Liver (tissue), 9 donors: ENCODE data around the gene TARBP1. TPM values are rescaled to one million over a fixed set of nuclear protein-coding genes. Genes with fewer than 3 reads are reported as not detected.

ENCODE experiments used
- DNase-seq: peaks from one replicate; pipeline ENCODE4 v3.0.0-alpha.2; 2017; ENCODE audit warnings: low spot score
- H3K27ac ChIP-seq, 2 donors: one replicate each; pipeline ENCODE4 v1.7.0; 2013; ENCODE audit warnings: inconsistent platforms in 2 of 2, low read length in 2 of 2, control low read depth in 1 of 2, low read depth in 1 of 2, mild to moderate bottlenecking in 1 of 2
- H3K27me3 ChIP-seq, 4 donors: one replicate each; pipeline versions ENCODE4 v1.6.1 to v1.7.0; 2013; ENCODE audit warnings: low read length in 3 of 4, inconsistent platforms in 1 of 4, mild to moderate bottlenecking in 1 of 4, moderate library complexity in 1 of 4; ENCODE audit not compliant: control insufficient read depth in 4 of 4, insufficient read depth in 4 of 4
- H3K36me3 ChIP-seq, 4 donors: one replicate each; pipeline versions ENCODE4 v1.6.1 to v1.7.0; 2013; ENCODE audit warnings: low read length in 3 of 4, mild to moderate bottlenecking in 3 of 4, low read depth in 1 of 4, moderate library complexity in 1 of 4; ENCODE audit not compliant: control insufficient read depth in 4 of 4, insufficient read depth in 3 of 4
- H3K4me1 ChIP-seq, 4 donors: one replicate each; pipeline versions ENCODE4 v1.6.1 to v1.7.0; 2013; ENCODE audit warnings: low read length in 3 of 4, mild to moderate bottlenecking in 3 of 4, moderate library complexity in 1 of 4; ENCODE audit not compliant: control insufficient read depth in 4 of 4, insufficient read depth in 4 of 4
- H3K4me3 ChIP-seq, 3 donors: one replicate each; pipeline versions ENCODE4 v1.6.1 to v1.7.0; 2013; ENCODE audit warnings: low read length in 3 of 3, control low read depth in 1 of 3, low read depth in 1 of 3, mild to moderate bottlenecking in 1 of 3
- H3K9ac ChIP-seq, 2 donors: one replicate each; pipeline ENCODE4 v1.7.0; 2013; ENCODE audit warnings: low read length in 2 of 2, mild to moderate bottlenecking in 2 of 2, moderate library complexity in 2 of 2, control low read depth in 1 of 2, low read depth in 1 of 2
- H3K9me3 ChIP-seq, 4 donors: one replicate each; pipeline versions ENCODE4 v1.6.1 to v1.7.0; 2013; ENCODE audit warnings: low read length in 3 of 4; ENCODE audit not compliant: control insufficient read depth in 4 of 4
- ATF3 ChIP-seq: IDR thresholded peaks from 2 replicates; pipeline ENCODE4 v1.6.1; 2016; ENCODE audit warnings: antibody characterized with exemption
- CTCF ChIP-seq: fragments of 150-350 bp; IDR thresholded peaks from 2 replicates; pipeline ENCODE4 v1.5.1; 2017; ENCODE audit warnings: improper control_type of control experiment, low read depth, low read length; ENCODE audit not compliant: missing input control
- EGR1 ChIP-seq, 2 donors: IDR thresholded peaks; 2 replicates each; pipeline ENCODE4 v1.6.1; 2016 to 2018; ENCODE audit warnings: antibody characterized with exemption in 2 of 2, low read depth in 2 of 2
- FOXA1 ChIP-seq: IDR thresholded peaks from 2 replicates; pipeline ENCODE4 v1.6.1; 2016; ENCODE audit warnings: antibody characterized with exemption
- FOXA2 ChIP-seq: IDR thresholded peaks from 2 replicates; pipeline ENCODE4 v1.6.1; 2016; ENCODE audit warnings: antibody characterized with exemption
- HNF4A ChIP-seq, 2 donors: conservative IDR thresholded peaks; 2 replicates each; pipeline ENCODE4 v1.6.1; 2016; ENCODE audit warnings: antibody characterized with exemption in 2 of 2, mild to moderate bottlenecking in 2 of 2
- HNF4G ChIP-seq: IDR thresholded peaks from 2 replicates; pipeline ENCODE4 v1.6.1; 2016; ENCODE audit warnings: antibody characterized with exemption
- JUND ChIP-seq, 2 donors: IDR thresholded peaks; 2 replicates each; pipeline ENCODE4 v1.6.1; 2016; ENCODE audit warnings: antibody characterized with exemption in 2 of 2
- MAX ChIP-seq: IDR thresholded peaks from 2 replicates; pipeline ENCODE4 v1.6.1; 2016; ENCODE audit warnings: antibody characterized with exemption
- NR2F2 ChIP-seq: IDR thresholded peaks from 2 replicates; pipeline ENCODE4 v1.6.1; 2016; ENCODE audit warnings: antibody characterized with exemption
- RAD21 ChIP-seq, 2 donors: IDR thresholded peaks; 2 replicates each; pipeline ENCODE4 v1.6.1; 2016; ENCODE audit warnings: antibody characterized with exemption in 2 of 2, mild to moderate bottlenecking in 2 of 2
- REST ChIP-seq: IDR thresholded peaks from 2 replicates; pipeline ENCODE4 v1.6.1; 2016; ENCODE audit warnings: antibody characterized with exemption, mild to moderate bottlenecking
- RXRA ChIP-seq, 2 donors: IDR thresholded peaks; 2 replicates each; pipeline ENCODE4 v1.6.1; 2017 to 2018; ENCODE audit warnings: antibody characterized with exemption in 2 of 2, mild to moderate bottlenecking in 1 of 2
- SP1 ChIP-seq: IDR thresholded peaks from 2 replicates; pipeline ENCODE4 v1.6.1; 2018; ENCODE audit warnings: antibody characterized with exemption, mild to moderate bottlenecking
- YY1 ChIP-seq: IDR thresholded peaks from 2 replicates; pipeline ENCODE4 v1.6.1; 2016; ENCODE audit warnings: antibody characterized with exemption, mild to moderate bottlenecking
- ZBTB33 ChIP-seq: IDR thresholded peaks from 2 replicates; pipeline ENCODE4 v1.6.1; 2016; ENCODE audit warnings: antibody characterized with exemption
- whole genome bisulfite sequencing: extraction: QIAGEN DNeasy Blood & Tissue Kit; methylation state at CpG from one replicate; pipeline ENCODE4 v1.1.7; 2013; 5-methylcytosine and 5-hydroxymethylcytosine counted together
- polyA plus RNA-seq, 2 donors: library from polyadenylated mRNA; stranded (reverse) in 1 of 2; unstranded in 1 of 2; fragments of 200-250 nt in 1 of 2; fragments of >200 nt in 1 of 2; fragmentation: Nextera tagmentation in 1 of 2; extraction: Ambion mirVana in 1 of 2; gene quantifications; one replicate each; pipeline versions ENCODE4 v1.2.1 to v1.2.3, GENCODE V29; 2013 to 2015
- total RNA-seq, 2 donors: library from RNA; depleted of rRNA; stranded (reverse); fragments of >200 nt; gene quantifications; one replicate each; pipeline ENCODE4 v1.2.3, GENCODE V29; 2014
- donor health status: healthy.
- donor health status: healthy.
- donor health status: healthy.
- donor health status: healthy.
- donor health status: healthy.

The TARBP1 gene
- total and polyA plus RNA-seq, 4 donors = 4.1 to 17.6 (median 9.1) TPM

- peaks cover 2 to 5% (median 3%) of the 10 kb centered on the region in 4 donors for H3K4me1 ChIP-seq
- no peak overlapping the region for H3K27ac ChIP-seq
- H3K4me3 ChIP-seq = no peak overlapping the region
- TF ChIP-seq FOXA2 = no peak
- no peak for TF ChIP-seq CTCF
- TF ChIP-seq RXRA (IDR thresholded peaks at IDR 0.05) = no peak
- TF ChIP-seq FOXA1 = no peak
- TF ChIP-seq ZBTB33 = no peak
- no peak for TF ChIP-seq ATF3
- TF ChIP-seq YY1 = no peak
- TF ChIP-seq SP1 = no peak
- no peak for TF ChIP-seq JUND (IDR thresholded peaks at IDR 0.05)
- no peak for TF ChIP-seq REST
- no peak for TF ChIP-seq HNF4A (conservative IDR thresholded peaks at IDR 0.05)
- no peaks in the 10 kb centered on the region for H3K27me3 ChIP-seq
- H3K36me3 ChIP-seq = peaks cover 0 to 7% (median 0%) of the 10 kb centered on the region in 4 donors
- H3K9ac ChIP-seq = no peak overlapping the region
- no peaks in the 10 kb centered on the region for H3K9me3 ChIP-seq
- no peak for DNase-seq
These were observed 15.2 kb downstream of the TARBP1 start for GRCh38 chr1:234463749-234464148.

GRCh38 chr1:234460652-234461051 lies 18.3 kb downstream of the TARBP1 start:
- DNase-seq = no peak
- Histone ChIP-seq H3K36me3 (peaks cover 0 to 7% (median 0%) of the 10 kb centered on the region in 4 donors), H3K9me3 (no peaks in the 10 kb centered on the region), H3K9ac (no peak overlapping the region), H3K4me3 (no peak overlapping the region), H3K4me1 (peaks cover 3 to 12% (median 6%) of the 10 kb centered on the region in 4 donors), H3K27me3 (no peaks in the 10 kb centered on the region), H3K27ac (no peak overlapping the region)
- WGBS = 98% methylated on average over 5 of the region's 5 CpGs
- TF ChIP-seq EGR1 (IDR thresholded peaks at IDR 0.05; ENCODE audit: low read depth in 2 of 2) (no peak), NR2F2 (no peak), MAX (no peak), RAD21 (IDR thresholded peaks at IDR 0.05) (no peak), ZBTB33 (no peak), HNF4G (no peak), HNF4A (conservative IDR thresholded peaks at IDR 0.05) (no peak), FOXA1 (no peak), REST (no peak)
